HuH-7 (cell line): ENCODE results near the gene ITGB1.
A peak's percentile ranks its signal among the peaks of the same experiment; 100 is the strongest.
"Not testable (repeated sequence)": the region's sequence is repeated elsewhere in the genome, so short reads cannot be mapped to it uniquely, and the experiment has no call there.

Experiments
- DNase-seq: peaks from one replicate; pipeline ENCODE4 v3.0.0; 2011; ENCODE audit warnings: low spot score

Gene ITGB1

DNA sequence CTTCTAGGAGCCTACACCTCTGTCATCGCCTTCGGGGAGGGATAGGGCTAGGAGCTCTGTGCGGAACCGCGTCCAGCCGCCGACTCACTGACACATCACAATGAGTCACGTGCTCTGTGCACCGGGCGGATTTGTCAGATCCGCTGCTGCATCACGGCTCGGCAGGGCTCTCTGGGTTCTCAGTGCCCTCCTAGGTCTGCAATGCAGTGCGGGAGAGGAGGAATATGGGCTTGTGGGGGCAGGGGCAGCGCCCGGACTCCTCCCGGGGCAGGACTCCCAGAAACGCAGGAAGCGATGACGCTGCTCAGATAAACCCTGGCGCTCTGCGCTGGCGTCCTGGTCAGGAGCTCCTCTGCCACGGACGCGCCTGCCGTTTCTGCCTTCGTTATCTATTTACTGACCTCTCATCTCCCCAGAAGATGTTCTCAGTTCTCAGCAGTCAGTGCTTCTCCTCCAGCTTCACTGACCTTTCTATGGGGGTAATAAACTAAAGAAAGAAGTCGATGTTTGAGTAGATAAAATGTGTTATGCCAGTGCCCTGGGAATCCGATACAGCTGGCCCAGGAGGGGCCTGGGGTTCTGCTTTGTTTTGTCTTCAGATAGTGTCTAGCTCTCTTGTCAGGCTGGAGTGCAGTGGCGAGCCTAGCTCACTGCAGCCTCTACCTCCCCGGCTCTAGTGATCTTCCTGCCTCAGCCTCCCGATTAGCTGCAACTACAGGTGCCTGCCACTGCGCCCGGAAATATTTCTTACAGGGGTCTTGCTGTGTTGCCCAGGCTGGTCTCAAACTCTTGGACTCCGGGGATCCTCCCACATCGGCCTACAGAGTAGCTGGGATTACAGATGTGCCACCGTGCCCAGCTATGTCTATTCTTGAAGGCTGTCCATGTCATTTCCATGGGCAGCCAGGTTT is 22.8 kb upstream of the ITGB1 start:
- DNase-seq, result peak; percentile 78

DNA sequence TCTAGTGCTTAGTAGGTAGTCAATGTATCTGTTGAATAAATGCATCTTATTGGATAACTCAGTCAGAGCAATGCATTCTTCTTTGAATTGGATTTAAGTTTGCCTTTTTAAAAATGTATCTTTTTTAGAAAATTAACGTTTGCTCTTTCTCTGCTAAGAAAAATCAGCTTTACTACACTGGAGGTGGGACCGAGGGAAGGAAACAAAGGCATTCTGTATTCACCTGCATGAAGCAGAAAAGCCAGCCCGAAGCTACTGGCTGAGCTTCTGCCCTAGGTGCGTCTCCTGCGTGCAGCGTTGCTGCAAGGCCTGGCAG is 22.2 kb upstream of the ITGB1 start:
- DNase-seq, result no peak

DNA sequence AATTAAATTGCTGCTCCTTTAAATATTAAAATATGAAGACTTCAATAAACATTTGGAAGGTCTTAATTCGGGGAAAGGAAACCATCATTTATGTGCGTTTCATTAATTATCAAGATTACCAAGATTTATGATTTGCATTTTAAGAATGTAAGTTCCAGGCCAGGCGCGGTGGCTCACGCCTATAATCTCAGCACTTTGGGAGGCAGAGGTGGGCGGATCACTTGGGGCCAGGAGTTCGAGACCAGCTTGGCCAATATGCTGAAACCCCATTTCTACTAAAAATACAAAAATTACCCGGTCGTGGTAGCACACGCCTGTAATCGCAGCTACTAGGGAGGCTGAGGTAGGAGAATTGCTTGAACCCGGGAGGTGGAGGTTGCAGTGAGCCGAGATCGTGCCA is 21.7 kb upstream of the ITGB1 start:
- not testable (repeated sequence) for DNase-seq

DNA sequence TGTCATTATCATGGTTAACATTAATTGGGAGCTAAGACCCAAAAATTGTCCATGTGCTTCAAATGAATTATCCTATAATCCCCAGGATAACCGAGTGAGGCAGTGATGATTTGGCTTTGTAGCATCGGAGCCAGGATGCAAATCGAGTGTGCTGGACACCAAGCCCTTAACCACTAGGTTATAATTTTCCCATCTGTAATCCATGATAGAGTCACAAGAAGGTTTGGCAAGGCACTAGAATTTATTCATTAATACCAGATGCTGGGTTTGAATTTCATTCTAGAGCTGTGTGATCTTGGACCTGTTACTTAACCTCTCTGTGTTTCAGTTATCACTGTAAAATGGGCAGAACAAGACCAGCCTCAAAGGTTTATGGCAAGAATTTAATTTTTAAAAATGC is 21.0 kb upstream of the ITGB1 start:
- no peak for DNase-seq

DNA sequence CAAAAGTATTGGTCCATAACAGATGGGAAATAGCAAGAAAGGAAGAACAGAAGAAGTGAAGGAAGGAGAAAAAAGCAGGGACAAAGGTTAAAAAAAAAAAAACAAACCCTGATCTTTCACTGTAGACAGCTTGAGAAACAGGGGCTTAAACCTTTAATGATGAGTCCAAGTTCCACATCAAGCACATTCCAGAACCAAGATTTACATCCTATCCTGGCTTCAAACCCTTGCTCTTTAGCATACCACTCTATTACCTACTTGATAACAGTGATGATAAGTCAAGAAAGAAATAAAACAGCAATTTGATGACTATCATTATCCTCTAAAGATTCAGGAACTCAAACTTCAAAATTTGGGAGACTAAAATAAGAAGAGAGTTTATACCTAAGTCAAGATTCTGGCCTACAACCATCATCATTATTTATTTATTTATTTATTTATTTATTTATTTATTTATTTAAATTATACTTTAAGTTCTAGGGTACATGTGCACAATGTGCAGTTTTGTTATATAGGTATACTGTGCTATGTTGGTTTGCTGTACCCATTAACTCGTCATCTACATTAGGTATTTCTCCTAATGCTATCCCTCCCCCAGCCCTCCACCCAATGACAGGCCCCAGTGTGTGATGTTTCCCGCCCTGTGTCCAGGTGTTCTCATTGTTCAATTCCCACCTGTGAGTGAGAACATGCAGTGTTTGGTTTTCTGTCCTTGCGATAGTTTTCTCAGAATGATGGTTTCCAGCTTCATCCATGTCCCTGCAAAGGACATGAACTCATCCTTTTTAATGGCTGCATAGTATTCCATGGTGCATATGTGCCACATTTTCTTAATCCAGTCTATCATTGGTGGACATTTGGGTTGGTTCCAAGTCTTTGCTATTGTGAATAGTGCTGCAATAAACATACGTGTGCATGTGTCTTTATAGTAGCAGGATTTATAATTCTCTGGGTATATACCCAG is 20.1 kb upstream of the ITGB1 start:
- not testable (repeated sequence) for DNase-seq

DNA sequence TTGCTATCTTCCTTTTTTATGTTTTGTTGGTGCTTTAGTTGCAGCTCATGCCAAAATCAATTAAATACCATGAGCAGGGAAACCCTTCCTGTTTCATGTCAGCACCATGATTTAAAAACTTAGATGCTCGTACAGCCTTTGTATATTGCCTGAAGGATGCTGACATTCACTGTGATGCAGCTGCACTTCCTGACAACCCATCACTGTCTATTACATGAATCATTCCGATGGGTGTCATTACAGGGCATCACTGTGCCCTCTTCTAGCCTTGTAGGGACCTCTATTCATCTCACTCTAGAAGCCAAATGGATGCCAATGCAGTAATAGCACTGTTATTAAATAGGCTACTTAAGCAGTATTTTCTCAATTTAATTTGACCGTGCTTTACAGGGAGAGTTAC is 18.3 kb upstream of the ITGB1 start:
- DNase-seq, result no peak

DNA sequence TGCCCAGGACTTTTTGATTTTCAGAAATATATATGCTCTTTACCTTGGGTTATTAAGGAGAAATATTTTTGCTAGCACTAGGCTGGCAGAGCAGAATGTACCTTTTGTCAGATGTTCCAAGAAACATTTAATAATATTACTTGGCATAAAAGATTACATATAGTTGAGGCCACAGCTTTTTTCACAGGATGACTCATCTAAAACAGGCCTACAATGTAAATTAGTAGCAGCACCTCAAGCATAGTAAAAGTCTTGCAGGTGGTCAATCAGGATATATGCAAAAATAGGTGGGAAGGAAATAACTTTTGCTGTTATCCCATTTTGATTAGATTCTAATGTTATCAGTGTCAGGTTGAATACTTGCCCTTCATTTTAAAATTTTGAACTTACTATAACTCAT is 14.9 kb upstream of the ITGB1 start:
- no peak for DNase-seq

DNA sequence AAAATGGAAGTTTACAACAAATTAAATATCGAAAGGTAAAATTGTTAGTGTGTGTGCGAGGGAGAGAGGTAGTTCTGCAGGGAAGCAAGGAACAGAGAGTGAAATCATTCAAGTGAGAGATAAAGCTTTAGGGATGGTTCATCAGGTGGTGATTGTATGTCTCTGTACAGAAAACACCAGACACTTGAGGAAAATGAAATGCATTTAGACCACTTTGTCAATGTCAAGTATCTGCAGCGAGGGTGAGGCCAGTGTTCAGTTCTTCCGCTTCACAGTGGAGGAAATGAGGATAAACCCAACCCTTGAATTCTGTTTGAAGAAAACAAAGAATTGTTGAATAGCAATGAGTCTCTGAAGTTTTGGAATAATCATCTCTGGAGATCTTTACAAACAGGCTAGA is 14.4 kb upstream of the ITGB1 start:
- no peak for DNase-seq

DNA sequence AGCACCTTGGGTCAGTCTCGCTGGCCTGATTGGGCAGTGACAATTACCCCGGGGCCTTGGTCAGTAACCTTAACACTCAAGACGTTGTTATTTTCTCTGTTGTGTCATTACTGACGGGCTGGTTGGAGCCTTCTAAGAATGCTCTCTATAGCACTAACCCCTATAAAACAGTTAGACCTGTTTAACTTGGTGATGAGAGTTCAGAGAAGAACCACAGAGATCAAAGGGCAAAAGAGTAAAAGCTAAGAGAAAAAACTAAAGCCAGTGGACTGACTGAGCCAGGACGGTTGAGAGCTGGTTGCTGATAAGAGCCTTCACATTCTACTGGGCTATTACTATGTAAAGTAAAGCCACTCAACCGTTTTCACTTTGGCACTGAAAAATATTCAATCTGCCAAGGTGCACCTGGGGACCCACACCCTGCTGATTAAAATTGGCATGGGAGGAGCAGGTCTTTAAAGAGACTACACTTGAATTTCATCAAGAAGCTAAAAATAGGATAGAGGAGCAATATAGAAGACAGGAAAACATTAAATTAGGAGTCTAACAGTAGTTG is 13.6 kb upstream of the ITGB1 start:
- peak; percentile 76 for DNase-seq

DNA sequence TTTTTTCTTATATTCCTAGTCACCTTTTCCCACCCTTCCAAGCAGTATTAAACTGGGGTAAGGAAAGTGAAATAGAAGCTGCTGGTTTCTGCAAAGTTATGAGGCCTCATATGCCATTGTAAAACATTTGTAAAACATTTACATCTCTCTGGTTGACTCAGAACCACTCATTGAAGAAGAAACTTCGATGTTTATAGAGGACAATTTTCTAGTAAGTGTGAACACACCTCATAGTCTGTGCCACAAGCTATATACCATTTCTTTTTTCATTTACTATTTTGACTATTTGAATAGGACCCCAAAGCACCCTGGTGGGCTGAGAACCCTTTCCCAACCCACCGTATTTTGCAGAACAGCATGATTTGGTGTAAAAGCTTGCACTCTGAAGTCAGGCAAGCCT is 12.9 kb upstream of the ITGB1 start:
- DNase-seq, result no peak

DNA sequence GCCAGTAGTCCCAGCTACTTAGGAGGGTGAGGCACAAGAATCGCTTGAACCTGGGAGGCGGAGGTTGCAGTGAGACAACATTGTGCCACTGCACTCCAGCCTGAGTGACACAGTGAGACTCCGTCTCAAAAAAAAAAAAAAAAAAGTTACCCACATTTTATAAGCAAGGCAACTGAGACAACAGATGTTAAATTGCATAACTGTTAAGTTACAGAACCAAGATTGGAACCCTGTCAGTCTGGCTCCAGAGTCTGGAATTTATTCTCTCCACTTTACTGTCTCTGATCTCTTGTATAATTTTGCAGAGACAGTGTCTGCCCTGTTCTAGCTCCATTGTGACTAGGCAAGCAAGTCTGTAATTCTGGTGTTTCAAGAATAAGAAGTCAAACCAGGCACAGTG is 6.2 kb upstream of the ITGB1 start:
- DNase-seq, result no peak

DNA sequence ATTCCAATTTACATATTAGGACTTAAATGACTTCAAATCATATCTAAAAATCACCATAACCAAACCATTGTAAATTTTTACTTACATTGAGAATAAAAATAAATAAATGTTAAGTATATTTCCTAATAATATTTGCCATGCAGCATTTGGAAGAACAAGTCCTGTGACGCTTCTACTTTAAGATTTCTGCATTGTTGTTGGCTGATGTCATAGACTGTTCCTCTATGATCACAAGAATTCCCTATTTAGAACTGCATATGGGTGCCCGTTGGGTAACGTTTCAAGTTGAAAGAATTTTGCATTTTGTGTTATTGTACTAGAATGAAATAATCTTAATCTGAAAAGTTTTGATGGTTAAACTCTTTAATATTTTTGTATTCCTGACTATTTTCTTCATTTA is 5.1 kb upstream of the ITGB1 start:
- DNase-seq, result no peak

DNA sequence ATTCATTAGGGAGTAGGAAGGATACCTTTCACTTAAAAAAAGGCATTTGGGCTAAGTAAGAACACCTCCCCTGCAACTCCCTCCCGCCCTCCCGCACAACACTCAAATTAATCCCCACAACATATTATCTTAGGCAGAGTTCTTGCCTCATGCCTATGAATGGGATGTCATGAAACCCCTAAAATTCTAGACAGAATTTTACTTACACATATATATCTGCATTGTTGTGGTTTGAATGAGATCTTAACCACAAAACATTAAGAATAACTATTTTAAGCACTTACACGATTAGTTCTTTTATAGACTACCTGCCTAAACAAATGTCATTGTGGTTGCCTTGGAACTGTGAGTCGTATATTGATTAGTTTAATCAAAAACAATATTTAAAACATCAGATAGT is 4.5 kb upstream of the ITGB1 start:
- DNase-seq, result no peak

DNA sequence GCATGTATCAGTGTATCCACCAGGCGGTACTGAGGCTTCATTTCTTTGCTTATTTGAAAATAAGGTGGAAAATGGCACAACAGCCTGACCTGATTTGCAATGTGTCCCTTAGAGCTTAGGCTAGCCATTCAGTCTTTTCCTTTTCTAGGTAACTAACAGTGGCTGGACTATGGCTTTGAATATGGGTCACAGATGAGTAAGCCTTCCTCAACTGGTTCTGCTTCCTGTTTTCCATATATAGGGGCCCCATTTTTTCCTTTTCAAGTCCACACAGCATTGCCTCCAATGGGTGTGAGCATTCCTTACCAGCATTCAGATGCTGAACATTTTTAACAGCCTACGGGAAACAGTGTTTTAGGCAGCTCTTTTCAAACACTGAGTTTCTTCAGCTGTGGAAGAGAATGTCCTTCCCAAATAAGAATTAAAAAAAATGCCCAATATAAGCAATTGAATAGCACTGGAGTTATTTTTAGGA is 3.9 kb upstream of the ITGB1 start:
- DNase-seq, result no peak

DNA sequence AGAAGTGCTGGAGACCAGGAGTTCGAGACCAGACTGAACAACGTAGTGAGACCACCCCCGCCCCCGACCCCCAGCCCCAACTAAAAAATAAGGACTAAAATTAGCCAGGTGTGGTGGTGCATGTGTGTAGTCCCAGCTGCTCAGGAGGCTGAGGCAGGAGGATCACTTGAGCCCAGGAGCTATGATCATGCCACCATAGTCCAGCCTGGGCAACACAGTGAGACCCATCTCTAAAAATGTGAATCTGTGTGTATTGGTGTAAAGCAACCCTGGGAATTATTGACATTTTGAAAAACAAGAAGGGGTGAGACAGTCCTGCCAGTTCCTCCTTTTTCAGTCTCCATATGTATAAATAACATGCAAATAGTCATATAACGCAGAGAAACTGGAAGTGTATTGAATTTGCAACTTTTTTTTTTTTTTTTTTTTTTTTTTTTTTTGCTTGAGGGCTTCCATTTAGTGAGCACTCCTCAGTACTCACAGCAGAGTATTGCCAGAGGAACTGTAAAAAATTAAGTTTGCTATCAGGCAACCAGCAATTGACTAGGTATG is 3.4 kb upstream of the ITGB1 start:
- DNase-seq, result no peak

DNA sequence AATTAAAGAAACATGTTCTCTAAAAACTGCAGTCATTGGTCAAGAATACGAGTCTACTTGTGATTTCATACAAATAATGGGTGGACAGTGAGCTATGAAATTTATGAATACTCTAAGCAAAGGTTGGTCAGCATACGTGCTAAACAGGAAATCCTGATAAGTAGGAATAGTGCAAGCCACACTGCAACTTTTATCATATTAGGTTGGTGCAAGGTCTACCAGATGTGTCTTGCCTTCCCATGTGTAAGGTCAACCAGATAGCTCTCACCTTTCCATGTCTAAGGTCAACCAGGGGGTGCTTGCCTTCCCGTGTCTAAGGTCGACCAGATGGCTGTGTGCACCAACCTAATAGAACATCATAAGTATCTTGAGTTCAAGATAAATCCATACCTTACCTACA is 2.0 kb upstream of the ITGB1 start:
- no peak for DNase-seq

DNA sequence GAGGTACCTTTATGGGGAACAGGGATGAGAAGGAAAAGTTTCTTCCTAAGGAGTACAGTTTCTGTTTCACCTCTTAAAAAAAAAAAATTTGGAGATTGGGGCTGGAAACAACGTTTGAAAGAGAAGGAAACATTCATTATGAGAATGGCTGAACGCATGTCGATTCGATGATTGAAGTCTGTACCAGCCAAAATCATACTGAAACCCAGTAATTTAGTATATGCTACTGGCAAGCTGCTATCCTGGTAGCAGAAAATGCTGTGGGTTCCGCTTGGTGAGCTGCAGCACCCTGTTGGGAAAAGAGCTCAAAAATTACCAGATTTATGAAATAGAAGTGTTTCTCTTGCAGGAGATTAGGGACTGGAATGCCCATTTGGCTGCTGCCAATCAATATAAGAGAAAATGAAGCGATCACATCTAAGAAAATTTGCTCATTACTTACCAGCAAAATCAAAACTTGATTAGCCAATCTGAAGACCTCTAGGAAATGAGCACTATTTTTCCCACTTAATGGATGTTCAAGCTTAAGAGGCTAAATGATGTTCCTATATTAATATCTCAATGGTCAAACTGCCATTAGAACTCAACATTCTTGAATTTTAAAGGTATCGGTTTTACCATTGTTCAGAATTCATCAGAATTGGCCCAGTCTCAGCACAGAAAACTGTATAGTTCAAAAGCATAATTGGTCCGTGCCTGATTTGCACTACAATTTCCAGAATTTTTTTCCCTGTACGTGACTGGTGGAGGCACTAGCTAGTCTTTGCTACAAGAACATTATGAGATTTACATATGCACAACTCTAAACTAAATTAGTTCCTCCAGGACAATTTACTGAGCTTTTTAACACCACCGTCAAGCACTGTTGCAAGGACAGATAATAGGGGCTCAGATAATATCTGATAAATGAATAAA is 1.2 kb upstream of the ITGB1 start:
- DNase-seq, result no peak

DNA sequence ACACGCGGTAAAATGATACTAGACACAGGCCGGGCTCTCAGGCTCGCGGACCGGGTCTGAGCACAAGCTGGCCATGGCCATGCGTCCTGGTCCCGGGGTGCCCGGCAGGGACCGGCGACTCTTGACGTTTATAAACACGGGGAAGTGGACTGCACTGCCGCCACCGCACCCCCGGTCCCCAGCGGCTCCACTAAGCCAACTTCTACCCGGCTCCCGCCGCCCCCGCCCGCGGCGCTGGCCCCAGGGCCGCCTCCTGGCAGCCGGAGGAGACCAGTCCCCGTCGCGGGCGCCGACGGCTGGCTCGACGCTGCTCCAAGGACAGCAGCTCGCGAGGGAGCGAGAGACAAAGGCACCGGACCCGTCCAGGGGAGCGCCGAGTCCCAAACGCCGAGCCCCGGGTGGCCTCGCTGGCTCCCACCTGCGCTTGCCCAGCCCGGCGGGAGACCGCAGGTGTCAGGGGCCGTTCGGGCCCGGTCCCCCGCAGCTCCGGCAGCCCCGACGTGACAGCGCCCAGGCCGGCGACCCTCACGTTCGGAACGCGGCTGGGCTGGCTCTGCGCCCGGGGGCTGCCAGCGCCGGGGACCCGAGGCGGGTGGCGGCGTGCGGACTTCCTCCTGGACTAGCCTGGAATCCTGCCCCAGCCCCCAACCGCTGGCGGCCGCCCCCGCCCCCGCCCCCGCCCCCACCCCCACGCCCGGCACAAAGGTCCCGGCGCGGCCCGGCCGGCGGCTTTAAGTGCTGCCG is 517 bp downstream of the ITGB1 start:
- DNase-seq, result peak; percentile 71

DNA sequence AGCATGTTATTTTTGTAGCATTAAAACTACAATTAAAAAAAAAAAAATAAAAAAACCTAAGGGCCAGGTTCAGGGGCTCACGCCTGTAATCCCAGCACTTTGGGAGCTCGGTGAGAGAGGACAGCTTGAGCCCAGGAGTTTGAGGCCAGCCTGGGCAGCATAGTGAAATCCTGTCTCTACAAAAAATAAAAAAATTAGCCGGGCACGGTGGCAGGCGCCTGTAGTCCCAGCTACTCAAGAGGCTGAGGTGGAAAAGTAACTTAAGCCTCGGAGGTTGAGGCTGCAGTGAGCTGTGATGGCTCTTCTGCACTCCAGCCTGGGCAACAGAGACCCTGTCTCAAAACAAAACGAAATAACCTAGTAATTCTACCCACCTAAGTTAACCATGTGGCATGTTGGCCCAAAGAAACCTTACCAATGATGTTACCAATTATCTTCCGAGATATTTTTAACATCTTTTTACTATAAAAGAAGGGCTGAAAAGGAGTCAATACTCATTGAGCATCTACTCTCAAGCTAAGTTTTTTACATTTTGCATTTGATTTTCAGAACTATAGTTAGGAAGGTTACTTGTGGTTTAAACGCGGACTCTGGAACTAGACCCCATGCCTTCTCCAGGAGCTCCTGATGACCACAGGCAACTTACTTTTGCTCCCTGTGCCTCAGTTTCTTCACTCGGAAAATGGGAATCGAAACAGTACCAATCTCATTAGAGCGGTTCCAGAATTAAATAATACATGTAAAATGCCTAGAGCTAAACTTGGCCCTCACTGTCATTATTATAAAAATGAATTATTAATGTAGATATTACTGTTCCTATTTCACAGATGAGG is 1.4 kb downstream of the ITGB1 start:
- no peak for DNase-seq

DNA sequence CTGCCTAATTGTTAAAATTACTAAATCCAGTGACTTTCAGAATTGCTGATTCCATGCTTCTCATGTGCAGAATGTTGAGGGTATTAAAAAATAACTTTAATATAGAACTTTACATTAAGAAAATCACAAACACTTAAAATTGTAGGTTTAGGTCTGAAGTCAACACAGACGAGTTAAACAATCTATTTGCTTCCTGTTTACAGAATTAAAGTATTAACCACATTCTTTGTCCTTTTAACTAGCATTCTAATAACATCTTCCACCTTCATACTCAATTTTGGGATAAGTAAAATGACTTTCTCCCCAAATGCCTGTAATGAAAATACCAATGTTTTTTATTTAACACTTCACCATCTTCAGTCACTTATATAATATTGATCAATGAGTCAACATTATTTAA is 2.2 kb downstream of the ITGB1 start:
- no peak for DNase-seq
